Measurements from ENCODE around the gene KRTAP25-1. TPM values are rescaled to one million over a fixed set of nuclear protein-coding genes. Genes with fewer than 3 reads are reported as not detected.

KRTAP25-1 gene
- total RNA-seq, 2 donors from 2014 or later: not detected

GRCh38 chr21:30315701-30316100 is 26.4 kb upstream of the KRTAP25-1 start:
- intact Hi-C loops (cut with DNase I): no loop called here
- TF ChIP-seq CTCF (IDR thresholded peaks at IDR 0.05): no peak
- no peaks in the 10 kb centered on the region for H3K4me1 ChIP-seq
- no peak overlapping the region for H3K4me3 ChIP-seq
- no peaks in the 10 kb centered on the region for H3K9me3 ChIP-seq
- H3K36me3 ChIP-seq: no peaks in the 10 kb centered on the region
- H3K27ac ChIP-seq: no peak overlapping the region
- no peak overlapping the region for H3K9ac ChIP-seq (ENCODE audit: low read depth in 2 of 2, low read length in 2 of 2)
- H3K27me3 ChIP-seq: no peaks in the 10 kb centered on the region
- no peak for DNase-seq

- Histone ChIP-seq H3K36me3 (no peaks in the 10 kb centered on the region), H3K4me3 (no peak overlapping the region), H3K9ac (ENCODE audit: low read depth in 2 of 2, low read length in 2 of 2) (no peak overlapping the region), H3K27ac (no peak overlapping the region), H3K27me3 (no peaks in the 10 kb centered on the region), H3K9me3 (no peaks in the 10 kb centered on the region), H3K4me1 (no peaks in the 10 kb centered on the region)
- DNase-seq: no peak
- TF ChIP-seq CTCF (IDR thresholded peaks at IDR 0.05): no peak
- intact Hi-C loops (cut with DNase I): no loop called here
These were observed 17.6 kb upstream of the KRTAP25-1 start for GRCh38 chr21:30306884-30307283.

- H3K4me1 ChIP-seq: no peaks in the 10 kb centered on the region
- H3K36me3 ChIP-seq: no peaks in the 10 kb centered on the region
- intact Hi-C loops (cut with DNase I): no loop called here
- H3K4me3 ChIP-seq: no peak overlapping the region
- no peak for DNase-seq
- no peak for TF ChIP-seq CTCF (IDR thresholded peaks at IDR 0.05)
- H3K9me3 ChIP-seq: no peaks in the 10 kb centered on the region
- H3K27ac ChIP-seq: no peak overlapping the region
- H3K27me3 ChIP-seq: no peaks in the 10 kb centered on the region
- H3K9ac ChIP-seq (ENCODE audit: low read depth in 2 of 2, low read length in 2 of 2): no peak overlapping the region
These were observed 15.8 kb upstream of the KRTAP25-1 start for GRCh38 chr21:30305136-30305535.

GRCh38 chr21:30282850-30283249 is 6.5 kb downstream of the KRTAP25-1 start, which contains the start of gene KRTAP24-1:
KRTAP24-1 (minus strand) TSS chr21:30282950; CDS start chr21:30282932, 18 bp downstream.
- H3K4me1 ChIP-seq: no peaks in the 10 kb centered on the region
- no peak for DNase-seq
- H3K36me3 ChIP-seq: no peaks in the 10 kb centered on the region
- H3K27me3 ChIP-seq: no peaks in the 10 kb centered on the region
- H3K9ac ChIP-seq (ENCODE audit: low read depth in 2 of 2, low read length in 2 of 2): no peak within 1 kb of the TSS
- no peak within 1 kb of the TSS for H3K4me3 ChIP-seq
- intact Hi-C loops (cut with DNase I): no loop called here
- TF ChIP-seq CTCF (IDR thresholded peaks at IDR 0.05): no peak
- H3K27ac ChIP-seq: no peak within 1 kb of the TSS
- no peaks in the 10 kb centered on the region for H3K9me3 ChIP-seq

- no peak for DNase-seq
- intact Hi-C loops (cut with DNase I): no loop called here
- H3K4me1 ChIP-seq: no peaks in the 10 kb centered on the region
These were observed 17.7 kb downstream of the KRTAP25-1 start for GRCh38 chr21:30271611-30272010.

More at GRCh38 chr21:30271611-30272010, 17.7 kb downstream of the KRTAP25-1 start:
- no peak for TF ChIP-seq CTCF (IDR thresholded peaks at IDR 0.05)
- Histone ChIP-seq H3K36me3 (no peaks in the 10 kb centered on the region), H3K27ac (no peak overlapping the region), H3K4me3 (no peak overlapping the region), H3K27me3 (no peaks in the 10 kb centered on the region), H3K9me3 (no peaks in the 10 kb centered on the region), H3K9ac (ENCODE audit: low read depth in 2 of 2, low read length in 2 of 2) (no peak overlapping the region)

Data from colonic mucosa (tissue), 4 donors.